SK-N-MC (cell line): Measurements from ENCODE around the gene DEFB118.

ENCODE experiments used
- EZH2 ChIP-seq: fragments of 200-600 bp; sonication (generic); IDR thresholded peaks from one replicate; pipeline ENCODE4 v1.6.1; 2017; ENCODE audit warnings: antibody characterized with exemption
- FOXP2 ChIP-seq: optimal IDR thresholded peaks from 2 replicates; pipeline ENCODE3; 2011; ENCODE audit warnings: mild to moderate bottlenecking, moderate library complexity; ENCODE audit not compliant: insufficient read depth; ENCODE audit errors: extremely low read length, control extremely low read depth
- POLR2AphosphoS5 ChIP-seq: IDR thresholded peaks from 2 replicates; pipeline ENCODE4 v1.6.1; 2012; ENCODE audit warnings: mild to moderate bottlenecking, low read depth, low read length, borderline replicate concordance

GRCh38 chr20:31403886-31404285 is 35.5 kb downstream of the DEFB118 start:
- no peak for TF ChIP-seq POLR2AphosphoS5
- TF ChIP-seq EZH2 = no peak
- TF ChIP-seq FOXP2 = no peak
